ENCODE results near the gene KLHL12. TPM values are rescaled to one million over a fixed set of nuclear protein-coding genes. Genes with fewer than 3 reads are reported as not detected.

Gene KLHL12
- total RNA-seq, 2 donors from 2014 or later = 34.4 to 39.4 TPM

GRCh38 chr1:202958544-202959275 lies 31.7 kb upstream of the KLHL12 start:
- 7 to 11% methylated on average over 7 to 10 of the region's 10 CpGs for WGBS, 2 experiments (ENCODE audit: insufficient coverage in 1 of 2, insufficient read length in 1 of 2)
- H3K9me3 ChIP-seq (ENCODE audit: control insufficient read depth, low read length) = no peaks in the 10 kb centered on the region
- TF ChIP-seq, protein P1, sequence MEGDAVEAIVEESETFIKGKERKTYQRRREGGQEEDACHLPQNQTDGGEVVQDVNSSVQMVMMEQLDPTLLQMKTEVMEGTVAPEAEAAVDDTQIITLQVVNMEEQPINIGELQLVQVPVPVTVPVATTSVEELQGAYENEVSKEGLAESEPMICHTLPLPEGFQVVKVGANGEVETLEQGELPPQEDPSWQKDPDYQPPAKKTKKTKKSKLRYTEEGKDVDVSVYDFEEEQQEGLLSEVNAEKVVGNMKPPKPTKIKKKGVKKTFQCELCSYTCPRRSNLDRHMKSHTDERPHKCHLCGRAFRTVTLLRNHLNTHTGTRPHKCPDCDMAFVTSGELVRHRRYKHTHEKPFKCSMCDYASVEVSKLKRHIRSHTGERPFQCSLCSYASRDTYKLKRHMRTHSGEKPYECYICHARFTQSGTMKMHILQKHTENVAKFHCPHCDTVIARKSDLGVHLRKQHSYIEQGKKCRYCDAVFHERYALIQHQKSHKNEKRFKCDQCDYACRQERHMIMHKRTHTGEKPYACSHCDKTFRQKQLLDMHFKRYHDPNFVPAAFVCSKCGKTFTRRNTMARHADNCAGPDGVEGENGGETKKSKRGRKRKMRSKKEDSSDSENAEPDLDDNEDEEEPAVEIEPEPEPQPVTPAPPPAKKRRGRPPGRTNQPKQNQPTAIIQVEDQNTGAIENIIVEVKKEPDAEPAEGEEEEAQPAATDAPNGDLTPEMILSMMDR (conservative IDR thresholded peaks at IDR 0.05) = no peak
- H3K4me3 Mint-ChIP-seq = peak overlapping the region; percentile 66
- DNase-seq = no peak
- H3K9me3 Mint-ChIP-seq = no peaks in the 10 kb centered on the region
- no peaks in the 10 kb centered on the region for H3K27me3 Mint-ChIP-seq (ENCODE audit: insufficient read depth)
- H3K36me3 Mint-ChIP-seq (ENCODE audit: low read depth) = peaks cover 12% of the 10 kb centered on the region
- no peak overlapping the region for H3K27ac ChIP-seq (ENCODE audit: low read depth, low read length)
- H3K4me3 ChIP-seq (ENCODE audit: low read length) = peak overlapping the region; percentile 87
- peak overlapping the region; percentile 89 for H3K27ac Mint-ChIP-seq
- H3K4me1 ChIP-seq (ENCODE audit: control insufficient read depth, insufficient read depth, low read length) = peaks cover 5% of the 10 kb centered on the region
- H3K4me1 Mint-ChIP-seq = peaks cover 21% of the 10 kb centered on the region
- H3K36me3 ChIP-seq (ENCODE audit: control insufficient read depth, insufficient read depth, low read length) = peaks cover 31% of the 10 kb centered on the region
- no peaks in the 10 kb centered on the region for H3K27me3 ChIP-seq (ENCODE audit: control insufficient read depth, insufficient read depth, low read length, poor library complexity, severe bottlenecking)
- H3K9ac ChIP-seq (ENCODE audit: extremely low read depth, low read length, poor library complexity, severe bottlenecking) = no peak overlapping the region

- 0 to 1% methylated on average over 32 to 86 of the region's 86 CpGs for WGBS, 2 experiments (ENCODE audit: insufficient coverage in 1 of 2, insufficient read length in 1 of 2)
- peaks cover 5% of the 10 kb centered on the region for H3K4me1 ChIP-seq (ENCODE audit: control insufficient read depth, insufficient read depth, low read length)
- H3K9ac ChIP-seq (ENCODE audit: extremely low read depth, low read length, poor library complexity, severe bottlenecking) = peak within 1 kb of the TSS; percentile 87
- Mint-ChIP-seq H3K27me3 (ENCODE audit: insufficient read depth) (no peaks in the 10 kb centered on the region), H3K9me3 (no peaks in the 10 kb centered on the region), H3K27ac (peak within 1 kb of the TSS; percentile 89), H3K4me1 (peaks cover 21% of the 10 kb centered on the region), H3K4me3 (peak within 1 kb of the TSS; percentile 66), H3K36me3 (ENCODE audit: low read depth) (peaks cover 10% of the 10 kb centered on the region)
- TF ChIP-seq, protein P1 (conservative IDR thresholded peaks at IDR 0.05) = peak; percentile 40
- peak; percentile 98 for DNase-seq
- H3K36me3 ChIP-seq (ENCODE audit: control insufficient read depth, insufficient read depth, low read length) = peaks cover 30% of the 10 kb centered on the region
- H3K9me3 ChIP-seq (ENCODE audit: control insufficient read depth, low read length) = no peaks in the 10 kb centered on the region
- H3K27ac ChIP-seq (ENCODE audit: low read depth, low read length) = peak within 1 kb of the TSS; percentile 66
- peak within 1 kb of the TSS; percentile 87 for H3K4me3 ChIP-seq (ENCODE audit: low read length)
- no peaks in the 10 kb centered on the region for H3K27me3 ChIP-seq (ENCODE audit: control insufficient read depth, insufficient read depth, low read length, poor library complexity, severe bottlenecking)
Observed at GRCh38 chr1:202957733-202958543, 30.9 kb upstream of the KLHL12 start, which contains the start of gene ADIPOR1. ADIPOR1 (minus strand) TSS chr1:202958312; CDS start chr1:202951070, 7,242 bp downstream.

DNA sequence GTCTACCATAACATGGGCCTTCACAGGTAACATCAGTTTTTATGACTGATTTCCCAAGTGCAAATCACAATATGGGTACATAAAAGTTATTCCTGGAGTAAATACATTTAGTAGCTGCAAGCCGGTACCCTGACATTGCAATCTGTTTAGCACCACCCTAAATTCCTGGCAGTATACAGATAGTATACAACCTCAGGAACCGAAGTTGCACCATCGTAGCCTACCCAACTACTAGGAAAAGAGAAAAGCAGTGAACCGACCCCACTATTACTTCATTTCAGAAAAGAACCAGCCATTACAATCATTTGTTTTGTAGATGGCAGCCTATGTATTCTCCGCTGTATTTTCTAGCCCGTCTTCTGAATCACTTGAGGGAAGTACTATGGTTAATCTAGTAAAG lies 29.9 kb upstream of the KLHL12 start:
- TF ChIP-seq, protein P1 (conservative IDR thresholded peaks at IDR 0.05) = no peak
- H3K9ac ChIP-seq (ENCODE audit: extremely low read depth, low read length, poor library complexity, severe bottlenecking) = peak overlapping the region; percentile 87
- H3K27ac ChIP-seq (ENCODE audit: low read depth, low read length) = no peak overlapping the region

More for the DNA sequence above, 29.9 kb upstream of the KLHL12 start:
- peak overlapping the region; percentile 66 for H3K4me3 Mint-ChIP-seq
- H3K27me3 Mint-ChIP-seq (ENCODE audit: insufficient read depth) = no peaks in the 10 kb centered on the region
- H3K27me3 ChIP-seq (ENCODE audit: control insufficient read depth, insufficient read depth, low read length, poor library complexity, severe bottlenecking) = no peaks in the 10 kb centered on the region
- peaks cover 7% of the 10 kb centered on the region for H3K36me3 Mint-ChIP-seq (ENCODE audit: low read depth)
- WGBS, 2 experiments (ENCODE audit: insufficient coverage in 1 of 2, insufficient read length in 1 of 2) = 84 to 93% methylated on average over 3 to 5 of the region's 6 CpGs
- peaks cover 21% of the 10 kb centered on the region for H3K4me1 Mint-ChIP-seq
- peak overlapping the region; percentile 87 for H3K27ac Mint-ChIP-seq
- no peaks in the 10 kb centered on the region for H3K9me3 Mint-ChIP-seq
- peak overlapping the region; percentile 87 for H3K4me3 ChIP-seq (ENCODE audit: low read length)
- peaks cover 24% of the 10 kb centered on the region for H3K36me3 ChIP-seq (ENCODE audit: control insufficient read depth, insufficient read depth, low read length)
- no peak for DNase-seq
- peaks cover 5% of the 10 kb centered on the region for H3K4me1 ChIP-seq (ENCODE audit: control insufficient read depth, insufficient read depth, low read length)
- H3K9me3 ChIP-seq (ENCODE audit: control insufficient read depth, low read length) = no peaks in the 10 kb centered on the region

Data from endodermal cell (in vitro differentiated cells).